Stimulated activated naive CD8-positive, alpha-beta T cell treated with anti-CD3 and anti-CD28 coated beads, Interleukin-15, amount 100 ng/mL, for 72 hours (primary cell): ENCODE data around the gene SAMD15.
"Not testable (repeated sequence)": the region's sequence is repeated elsewhere in the genome, so short reads cannot be mapped to it uniquely, and the experiment has no call there.

Experiments used
- ATAC-seq: fragments of 150-1000 bp; cut with Tn5 transposase; 2 replicates; pipeline ENCODE4 v1.10.0; 2021; ENCODE audit warnings: mild to moderate bottlenecking, moderate library complexity
- DNase-seq, 2 donors: peaks; one replicate each; pipeline ENCODE4 v3.0.0; 2021 to 2022
- H3K27ac Mint-ChIP-seq, 2 donors: one replicate each; pipeline ENCODE4 v1.8.0; 2022; ENCODE audit warnings: mild to moderate bottlenecking in 2 of 2, mixed read lengths in 2 of 2, moderate library complexity in 2 of 2
- H3K27me3 Mint-ChIP-seq: one replicate; pipeline ENCODE4 v1.8.0; 2022; ENCODE audit warnings: mixed read lengths
- H3K4me1 Mint-ChIP-seq: one replicate; pipeline ENCODE4 v1.8.0; 2022; ENCODE audit warnings: mild to moderate bottlenecking, mixed read lengths
- H3K4me3 Mint-ChIP-seq, 2 donors: one replicate each; pipeline ENCODE4 v1.8.0; 2022; ENCODE audit warnings: mild to moderate bottlenecking in 2 of 2, mixed read lengths in 2 of 2, moderate library complexity in 1 of 2
- H3K9me3 Mint-ChIP-seq, 2 donors: one replicate each; pipeline ENCODE4 v1.8.0; 2022; ENCODE audit warnings: mixed read lengths in 2 of 2

The SAMD15 gene

DNA sequence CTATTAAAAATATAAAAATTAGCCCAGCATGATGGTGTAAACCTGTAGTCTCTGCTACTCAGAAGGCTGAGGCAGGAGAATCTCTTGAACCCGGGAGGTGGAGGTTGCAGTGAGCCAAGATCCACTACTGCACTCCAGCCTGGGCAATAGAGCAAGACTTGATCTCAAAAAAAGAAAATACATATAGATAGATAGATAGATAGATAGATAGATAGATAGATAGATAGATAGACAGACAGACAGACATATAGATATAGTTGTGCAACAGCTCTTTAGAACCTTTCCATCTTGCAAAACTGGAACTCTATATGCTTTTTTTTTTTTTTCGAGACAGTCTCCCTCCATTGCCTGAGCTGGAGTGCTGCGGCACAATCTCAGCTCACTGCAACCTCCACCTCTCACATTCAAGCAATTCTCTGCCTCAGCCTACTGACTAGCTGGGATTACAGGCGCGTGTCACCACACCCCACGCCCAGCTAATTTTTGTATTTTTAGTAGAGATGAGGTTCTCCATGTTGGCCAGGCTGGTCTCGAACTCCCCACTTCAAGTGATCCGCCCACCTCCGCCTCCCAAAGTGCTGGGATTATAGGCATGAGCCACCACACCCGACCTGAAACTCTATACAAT, 38.3 kb downstream of the SAMD15 start:
- H3K9me3 Mint-ChIP-seq, result peaks cover 13 to 17% of the 10 kb centered on the region in 2 donors
- not testable (repeated sequence) for ATAC-seq

GRCh38 chr14:77416098-77416497, 38.9 kb downstream of the SAMD15 start:
- not testable (repeated sequence) for H3K27me3 Mint-ChIP-seq, H3K4me3 Mint-ChIP-seq, H3K4me1 Mint-ChIP-seq, DNase-seq, H3K27ac Mint-ChIP-seq, ATAC-seq
- H3K9me3 Mint-ChIP-seq, result peaks cover 13 to 17% of the 10 kb centered on the region in 2 donors

More for the DNA sequence above, 38.3 kb downstream of the SAMD15 start:
- H3K4me1 Mint-ChIP-seq, H3K4me3 Mint-ChIP-seq, H3K27ac Mint-ChIP-seq, DNase-seq, H3K27me3 Mint-ChIP-seq: not testable (repeated sequence)

DNA sequence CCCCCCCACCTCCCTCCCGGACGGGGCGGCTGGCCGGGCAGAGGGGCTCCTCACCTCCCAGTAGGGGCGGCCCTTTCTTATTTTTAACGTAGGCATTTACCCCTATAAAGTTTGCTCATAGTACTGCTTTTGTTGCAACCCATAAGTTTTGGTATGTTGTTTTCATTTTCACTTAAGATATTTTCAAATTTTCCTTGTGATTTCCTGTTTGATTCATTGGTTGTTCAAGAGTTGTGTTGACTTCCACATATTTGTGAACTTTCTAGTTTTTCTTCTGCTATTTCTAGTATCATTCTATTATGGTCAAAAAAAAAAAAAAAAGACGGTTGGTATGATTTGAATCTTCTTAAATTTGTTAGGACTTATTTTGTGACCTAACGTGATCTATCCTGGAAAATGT, 39.7 kb downstream of the SAMD15 start:
- H3K4me3 Mint-ChIP-seq, result no peak overlapping the region
- no peak overlapping the region for H3K27ac Mint-ChIP-seq
- no peaks in the 10 kb centered on the region for H3K27me3 Mint-ChIP-seq

DNA sequence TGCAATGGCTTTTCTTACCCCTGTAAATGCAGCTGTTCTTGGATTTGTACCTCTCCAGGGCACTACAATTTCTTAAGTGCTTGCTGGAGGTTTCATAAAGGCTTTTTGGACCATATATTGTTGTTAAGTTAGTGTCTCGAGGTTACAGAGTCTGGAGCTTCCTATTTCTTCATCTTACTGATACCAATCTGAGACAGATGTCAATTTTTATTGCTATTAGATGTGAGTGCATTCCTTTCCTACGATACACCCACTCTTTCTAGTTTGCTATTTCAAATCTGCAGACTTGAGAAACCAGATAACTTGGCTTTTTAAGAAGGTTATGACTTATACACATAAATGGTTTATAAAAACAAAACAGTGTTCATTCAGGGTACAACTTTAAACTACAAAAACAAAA, 44.0 kb downstream of the SAMD15 start:
- no peaks in the 10 kb centered on the region for H3K4me1 Mint-ChIP-seq
- peaks cover 13 to 17% of the 10 kb centered on the region in 2 donors for H3K9me3 Mint-ChIP-seq
- no peak overlapping the region for H3K27ac Mint-ChIP-seq
- no peak for ATAC-seq
- H3K27me3 Mint-ChIP-seq, result no peaks in the 10 kb centered on the region
- DNase-seq, result no peak
- no peak overlapping the region for H3K4me3 Mint-ChIP-seq

More for the DNA sequence above, 39.7 kb downstream of the SAMD15 start:
- Mint-ChIP-seq H3K4me1 (no peaks in the 10 kb centered on the region), H3K9me3 (peaks cover 13 to 17% of the 10 kb centered on the region in 2 donors)
- no peak for ATAC-seq
- no peak for DNase-seq

DNA sequence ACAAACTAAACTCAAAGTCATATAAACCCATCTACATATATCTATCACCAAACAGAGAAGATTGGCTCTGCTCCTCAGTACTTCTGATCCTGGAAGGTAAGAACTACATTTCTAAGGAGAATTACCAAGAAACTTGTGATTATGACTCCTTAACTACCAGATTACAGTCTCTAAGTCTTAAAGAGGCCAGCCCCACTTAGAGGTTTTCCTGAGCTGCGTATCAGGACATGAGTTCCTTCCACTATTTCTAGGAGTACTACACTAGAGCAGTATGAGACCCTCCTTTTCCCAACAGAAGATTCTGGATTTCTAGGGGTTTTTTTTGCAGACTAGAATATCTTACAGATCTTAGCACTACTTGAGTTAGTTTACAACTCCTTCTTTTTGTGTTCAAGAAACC, 46.2 kb downstream of the SAMD15 start, which contains the start of gene NOXRED1:
NOXRED1 (minus strand) TSS at position 101 of the 400 bp plus-strand sequence. CDS start 634 bp downstream, outside the sequence.
- Mint-ChIP-seq H3K4me3 (no peak within 1 kb of the TSS), H3K9me3 (peaks cover 8 to 10% of the 10 kb centered on the region in 2 donors), H3K27me3 (no peaks in the 10 kb centered on the region), H3K27ac (no peak within 1 kb of the TSS), H3K4me1 (no peaks in the 10 kb centered on the region)
- DNase-seq (no peak), ATAC-seq (no peak)

DNA sequence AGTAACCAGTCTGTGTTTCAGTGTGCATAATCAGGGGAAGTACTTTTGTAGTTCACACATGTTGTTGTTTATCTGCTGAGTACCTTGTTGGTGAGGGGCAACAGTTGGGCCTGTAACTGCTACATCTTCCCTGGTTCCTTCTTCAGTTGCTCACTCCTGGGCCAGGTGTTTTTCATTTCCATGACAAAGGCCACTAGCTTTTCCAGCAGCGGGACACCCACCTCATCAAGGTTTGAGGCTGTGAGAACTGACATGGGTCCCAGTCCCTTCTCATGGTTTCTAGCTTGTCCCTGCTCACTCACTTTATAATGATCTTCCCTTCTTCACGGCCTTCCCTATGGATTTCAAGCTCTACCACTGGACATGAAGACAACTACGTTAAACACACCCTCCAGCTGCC, 47.7 kb downstream of the SAMD15 start:
- Mint-ChIP-seq H3K27ac (no peak overlapping the region), H3K9me3 (peaks cover 4% of the 10 kb centered on the region in 2 donors), H3K27me3 (no peaks in the 10 kb centered on the region), H3K4me3 (no peak overlapping the region), H3K4me1 (no peaks in the 10 kb centered on the region)
- DNase-seq, result no peak
- no peak for ATAC-seq

DNA sequence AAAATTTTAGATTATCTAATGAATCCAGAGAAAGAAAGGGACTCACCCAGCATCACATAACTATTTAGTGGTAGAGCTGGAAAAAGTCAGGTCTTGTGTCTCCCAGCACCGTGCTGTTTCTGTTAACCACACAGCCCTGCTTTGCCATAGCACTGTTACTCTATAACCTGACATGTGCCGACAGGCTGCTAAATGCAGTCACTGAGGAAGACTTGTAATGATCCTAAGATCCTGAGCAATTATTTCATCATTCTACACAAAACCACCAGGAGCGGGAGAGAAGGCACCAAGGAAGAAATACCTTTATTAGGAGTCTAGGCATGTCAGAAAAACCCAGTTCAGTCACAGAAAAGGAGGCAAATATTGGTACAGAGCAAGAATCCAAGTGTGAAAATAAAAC, 49.2 kb downstream of the SAMD15 start:
- H3K27me3 Mint-ChIP-seq, result no peaks in the 10 kb centered on the region
- H3K9me3 Mint-ChIP-seq, result no peaks in the 10 kb centered on the region
- no peak overlapping the region for H3K4me3 Mint-ChIP-seq
- H3K4me1 Mint-ChIP-seq, result no peaks in the 10 kb centered on the region
- no peak for DNase-seq
- no peak overlapping the region for H3K27ac Mint-ChIP-seq
- no peak for ATAC-seq

GRCh38 chr14:77436042-77436441, 58.9 kb downstream of the SAMD15 start:
- no peak overlapping the region for H3K4me3 Mint-ChIP-seq
- no peaks in the 10 kb centered on the region for H3K4me1 Mint-ChIP-seq
- no peaks in the 10 kb centered on the region for H3K9me3 Mint-ChIP-seq
- no peak overlapping the region for H3K27ac Mint-ChIP-seq
- no peak for ATAC-seq
- no peaks in the 10 kb centered on the region for H3K27me3 Mint-ChIP-seq
- DNase-seq, result no peak

DNA sequence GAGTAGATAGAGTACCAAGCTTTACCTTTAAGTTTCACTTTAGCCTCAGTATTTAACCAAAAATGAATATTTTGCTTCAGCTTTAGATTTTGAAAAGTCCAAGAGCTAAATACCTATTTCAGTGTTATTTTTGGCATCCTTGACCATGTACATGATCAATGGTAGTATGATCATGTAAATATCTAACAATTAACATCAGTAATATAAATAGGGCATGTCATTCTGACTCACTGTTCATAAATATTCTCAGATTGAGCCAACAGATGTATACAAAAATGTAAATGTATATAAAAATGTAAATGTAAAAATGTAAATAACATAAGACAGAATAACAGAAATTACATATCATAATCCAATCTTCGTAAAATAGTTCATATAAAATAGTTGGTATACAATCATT, 61.4 kb downstream of the SAMD15 start:
- DNase-seq (no peak), ATAC-seq (no peak)
- H3K27ac Mint-ChIP-seq, result no peak overlapping the region
- H3K4me1 Mint-ChIP-seq, result no peaks in the 10 kb centered on the region
- H3K4me3 Mint-ChIP-seq, result no peak overlapping the region
- H3K27me3 Mint-ChIP-seq, result no peaks in the 10 kb centered on the region
- no peaks in the 10 kb centered on the region for H3K9me3 Mint-ChIP-seq

GRCh38 chr14:77439861-77440260, 62.7 kb downstream of the SAMD15 start:
- Mint-ChIP-seq H3K4me1 (no peaks in the 10 kb centered on the region), H3K27me3 (no peaks in the 10 kb centered on the region)
- ATAC-seq, result no peak

More at GRCh38 chr14:77439861-77440260, 62.7 kb downstream of the SAMD15 start:
- DNase-seq, result no peak
- Mint-ChIP-seq H3K27ac (no peak overlapping the region), H3K4me3 (no peak overlapping the region), H3K9me3 (no peaks in the 10 kb centered on the region)
